ENCODE measurements around the gene SLC1A3. TPM values are rescaled to one million over a fixed set of nuclear protein-coding genes. Genes with fewer than 3 reads are reported as not detected.

Gene SLC1A3
- total and polyA plus RNA-seq, 8 donors, result 12.1 to 31.7 (median 20.7) TPM

- no peak for TF ChIP-seq CTCF (IDR thresholded peaks at IDR 0.05)
- Histone ChIP-seq H3K27ac (no peak overlapping the region), H3K27me3 (no peaks in the 10 kb centered on the region), H3K4me3 (no peak overlapping the region), H3K9me3 (no peaks in the 10 kb centered on the region), H3K4me1 (peaks cover 0 to 8% of the 10 kb centered on the region in 2 donors), H3K36me3 (peaks cover 0 to 12% of the 10 kb centered on the region in 2 donors)
- ATAC-seq, result no peak
- no peak for DNase-seq
- intact Hi-C loops (cut with DNase I), result no loop called here
These were observed 24.7 kb downstream of the SLC1A3 start for GRCh38 chr5:36631154-36631553.

- H3K4me1 ChIP-seq, result peaks cover 0 to 8% of the 10 kb centered on the region in 2 donors
- DNase-seq, result no peak
- TF ChIP-seq CTCF (IDR thresholded peaks at IDR 0.05), result no peak
- intact Hi-C loops (cut with DNase I), result no loop called here
- no peaks in the 10 kb centered on the region for H3K9me3 ChIP-seq
- no peak overlapping the region for H3K4me3 ChIP-seq
- peaks cover 0 to 14% of the 10 kb centered on the region in 2 donors for H3K36me3 ChIP-seq
- no peaks in the 10 kb centered on the region for H3K27me3 ChIP-seq
- H3K27ac ChIP-seq, result no peak overlapping the region
- no peak for ATAC-seq
These were observed 25.4 kb downstream of the SLC1A3 start for GRCh38 chr5:36631620-36632362.

GRCh38 chr5:36632363-36632664 lies 25.9 kb downstream of the SLC1A3 start:
- DNase-seq, result no peak

DNA sequence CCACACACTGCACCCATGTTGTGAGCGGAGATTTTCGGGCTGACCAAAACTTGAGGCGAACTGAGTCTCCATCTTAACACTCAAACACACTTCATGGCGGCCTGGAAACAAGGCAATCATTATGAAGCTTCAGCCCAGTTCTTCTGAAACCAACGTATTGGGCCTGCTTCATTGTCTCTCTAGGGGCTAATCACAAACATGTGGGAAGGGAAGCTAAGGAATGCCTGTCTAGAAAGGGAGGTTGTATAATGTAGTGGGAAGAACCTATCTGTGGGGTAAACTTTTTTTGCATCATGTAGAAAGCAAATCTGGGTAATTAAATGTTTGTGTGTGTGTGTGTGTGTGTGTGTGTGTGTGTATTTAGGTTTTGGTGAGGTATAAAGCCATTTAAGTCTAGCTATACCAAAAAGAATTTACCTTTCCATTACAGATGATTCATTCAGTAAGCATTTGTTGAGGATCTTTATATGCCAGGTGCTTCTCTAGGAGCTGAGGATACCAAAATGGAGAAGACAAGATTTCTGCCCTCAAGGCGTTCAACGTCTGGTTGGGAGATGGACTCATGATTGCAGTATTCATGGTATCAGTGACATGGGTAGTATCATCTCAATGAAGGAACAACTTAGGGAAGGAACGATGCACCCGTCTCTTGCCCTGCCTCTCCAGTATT lies 29.4 kb downstream of the SLC1A3 start:
- H3K4me3 ChIP-seq, result no peak overlapping the region
- H3K36me3 ChIP-seq, result peaks cover 0 to 8% of the 10 kb centered on the region in 2 donors
- TF ChIP-seq CTCF (IDR thresholded peaks at IDR 0.05), result no peak
- no peak for ATAC-seq
- peaks cover 0 to 9% of the 10 kb centered on the region in 2 donors for H3K27me3 ChIP-seq
- peaks cover 0 to 5% of the 10 kb centered on the region in 2 donors for H3K4me1 ChIP-seq
- no peak for DNase-seq
- H3K9me3 ChIP-seq, result no peaks in the 10 kb centered on the region
- H3K27ac ChIP-seq, result no peak overlapping the region
- intact Hi-C loops (cut with DNase I), result no loop called here

More at GRCh38 chr5:36632363-36632664, 25.9 kb downstream of the SLC1A3 start:
- intact Hi-C loops (cut with DNase I), result no loop called here
- H3K36me3 ChIP-seq, result peaks cover 0 to 17% of the 10 kb centered on the region in 2 donors
- H3K27ac ChIP-seq, result no peak overlapping the region
- H3K9me3 ChIP-seq, result no peaks in the 10 kb centered on the region
- H3K4me3 ChIP-seq, result no peak overlapping the region
- peaks cover 0 to 8% of the 10 kb centered on the region in 2 donors for H3K4me1 ChIP-seq
- ATAC-seq, result no peak
- no peak for TF ChIP-seq CTCF (IDR thresholded peaks at IDR 0.05)
- H3K27me3 ChIP-seq, result no peaks in the 10 kb centered on the region

GRCh38 chr5:36637101-36637500 lies 30.7 kb downstream of the SLC1A3 start:
- no peaks in the 10 kb centered on the region for H3K9me3 ChIP-seq
- TF ChIP-seq CTCF (IDR thresholded peaks at IDR 0.05), result no peak
- H3K4me3 ChIP-seq, result no peak overlapping the region
- intact Hi-C loops (cut with DNase I), result no loop called here
- H3K36me3 ChIP-seq, result peaks cover 0 to 8% of the 10 kb centered on the region in 2 donors
- no peak for DNase-seq
- H3K27ac ChIP-seq, result no peak overlapping the region
- no peaks in the 10 kb centered on the region for H3K4me1 ChIP-seq
- ATAC-seq, result no peak
- H3K27me3 ChIP-seq, result peaks cover 0 to 9% of the 10 kb centered on the region in 2 donors
